ENCODE data around the gene OR9A4. TPM values are rescaled to one million over a fixed set of nuclear protein-coding genes. Genes with fewer than 3 reads are reported as not detected.

OR9A4 gene
- total and polyA plus RNA-seq, 8 donors, result not detected

GRCh38 chr7:141928146-141928844, 12.1 kb downstream of the OR9A4 start:
- intact Hi-C loops (cut with DNase I), result no loop called here

GRCh38 chr7:141928845-141929195, 12.6 kb downstream of the OR9A4 start:
- H3K27me3 ChIP-seq, result no peaks in the 10 kb centered on the region
- FAIRE-seq (no peak), DNase-seq (no peak), ATAC-seq (no peak)
- intact Hi-C loops (cut with DNase I), result no loop called here
- H3K27ac ChIP-seq, result no peak overlapping the region
- no peaks in the 10 kb centered on the region for H3K36me3 ChIP-seq
- H3K4me3 ChIP-seq, result no peak overlapping the region
- H3K9me3 ChIP-seq, result no peaks in the 10 kb centered on the region
- no peaks in the 10 kb centered on the region for H3K4me1 ChIP-seq
- 78 to 87% methylated on average over 3 of the region's 3 CpGs for WGBS, 2 donors
- TF ChIP-seq CTCF (IDR thresholded peaks at IDR 0.05), result no peak

More at GRCh38 chr7:141928146-141928844, 12.1 kb downstream of the OR9A4 start:
- DNase-seq (no peak), FAIRE-seq (no peak), ATAC-seq (no peak)
- H3K27me3 ChIP-seq, result no peaks in the 10 kb centered on the region
- TF ChIP-seq CTCF (IDR thresholded peaks at IDR 0.05), result no peak
- H3K36me3 ChIP-seq, result no peaks in the 10 kb centered on the region
- H3K4me1 ChIP-seq, result no peaks in the 10 kb centered on the region
- no peaks in the 10 kb centered on the region for H3K9me3 ChIP-seq
- no peak overlapping the region for H3K4me3 ChIP-seq
- H3K27ac ChIP-seq, result no peak overlapping the region
- 66 to 79% methylated on average over 2 of the region's 2 CpGs for WGBS, 2 donors

- Histone ChIP-seq H3K27me3 (no peaks in the 10 kb centered on the region), H3K27ac (no peak overlapping the region), H3K36me3 (no peaks in the 10 kb centered on the region), H3K4me1 (no peaks in the 10 kb centered on the region), H3K4me3 (no peak overlapping the region), H3K9me3 (no peaks in the 10 kb centered on the region)
- TF ChIP-seq CTCF (IDR thresholded peaks at IDR 0.05), result no peak
- intact Hi-C loops (cut with DNase I), result no loop called here
- ATAC-seq (no peak), DNase-seq (no peak), FAIRE-seq (no peak)
- 90% methylated on average over 5 of the region's 5 CpGs for WGBS, 2 donors
These were observed 14.0 kb downstream of the OR9A4 start for GRCh38 chr7:141930211-141930610.

- Histone ChIP-seq H3K4me3 (no peak overlapping the region), H3K36me3 (no peaks in the 10 kb centered on the region), H3K9me3 (no peaks in the 10 kb centered on the region), H3K4me1 (no peaks in the 10 kb centered on the region), H3K27ac (no peak overlapping the region), H3K27me3 (no peaks in the 10 kb centered on the region)
- 80 to 87% methylated on average over 3 of the region's 3 CpGs for WGBS, 2 donors
- no peak for DNase-seq
- intact Hi-C loops (cut with DNase I), result no loop called here
- no peak for TF ChIP-seq CTCF (IDR thresholded peaks at IDR 0.05)
- FAIRE-seq, result no peak
- no peak for ATAC-seq
These were observed 24.9 kb downstream of the OR9A4 start for GRCh38 chr7:141941075-141941474.

GRCh38 chr7:141943846-141944245, 27.6 kb downstream of the OR9A4 start:
- ATAC-seq, result no peak
- no peak overlapping the region for H3K4me3 ChIP-seq
- intact Hi-C loops (cut with DNase I), result no loop called here
- FAIRE-seq, result no peak
- no peak overlapping the region for H3K27ac ChIP-seq
- 75 to 93% methylated on average over 1 of the region's 1 CpG for WGBS, 2 donors
- no peaks in the 10 kb centered on the region for H3K9me3 ChIP-seq
- H3K36me3 ChIP-seq, result no peaks in the 10 kb centered on the region
- H3K27me3 ChIP-seq, result no peaks in the 10 kb centered on the region
- no peak for TF ChIP-seq CTCF (IDR thresholded peaks at IDR 0.05)
- no peak for DNase-seq
- no peaks in the 10 kb centered on the region for H3K4me1 ChIP-seq

Measured in pancreas (tissue), 10 donors.